H9 (cell line): ENCODE results near the gene GMPPB. TPM values are rescaled to one million over a fixed set of nuclear protein-coding genes. Genes with fewer than 3 reads are reported as not detected.

Source experiments
- DNase-seq: peaks from one replicate; pipeline ENCODE4 v3.0.0-alpha.2; 2017
- H2AFZ ChIP-seq: one replicate; pipeline ENCODE4 v1.6.1; 2013; ENCODE audit warnings: mild to moderate bottlenecking, low read length, control low read depth, moderate library complexity
- H2AK5ac ChIP-seq: 2 replicates; pipeline ENCODE4 v1.6.1; 2013; ENCODE audit warnings: low read length, control low read depth, mixed read lengths; ENCODE audit not compliant: insufficient read length
- H2BK120ac ChIP-seq: one replicate; pipeline ENCODE4 v1.6.1; 2013; ENCODE audit warnings: low read depth, mild to moderate bottlenecking, low read length, control low read depth, inconsistent platforms; ENCODE audit not compliant: poor library complexity, severe bottlenecking
- H2BK12ac ChIP-seq: 2 replicates; pipeline ENCODE4 v1.6.1; 2013; ENCODE audit warnings: low read length, control low read depth, mixed read lengths, low read depth; ENCODE audit not compliant: insufficient read length
- H2BK15ac ChIP-seq: 2 replicates; pipeline ENCODE4 v1.6.1; 2013; ENCODE audit warnings: low read depth, low read length, control low read depth
- H2BK20ac ChIP-seq: one replicate; pipeline ENCODE4 v1.6.1; 2013; ENCODE audit warnings: low read depth, mild to moderate bottlenecking, low read length, control low read depth, inconsistent platforms; ENCODE audit not compliant: poor library complexity, severe bottlenecking
- H2BK5ac ChIP-seq: 2 replicates; pipeline ENCODE4 v1.6.1; 2013; ENCODE audit warnings: low read length, control low read depth, mixed read lengths; ENCODE audit not compliant: insufficient read length
- H3K14ac ChIP-seq: 2 replicates; pipeline ENCODE4 v1.6.1; 2013; ENCODE audit warnings: low read length, control low read depth; ENCODE audit not compliant: insufficient read depth
- H3K18ac ChIP-seq: 2 replicates; pipeline ENCODE4 v1.6.1; 2013; ENCODE audit warnings: low read depth, mild to moderate bottlenecking, mixed read lengths, low read length, control low read depth; ENCODE audit not compliant: insufficient read length
- H3K23ac ChIP-seq: 2 replicates; pipeline ENCODE4 v1.6.1; 2013; ENCODE audit warnings: low read length, control low read depth, mixed read lengths, low read depth; ENCODE audit not compliant: insufficient read length
- H3K23me2 ChIP-seq: 2 replicates; pipeline ENCODE4 v1.6.1; 2013; ENCODE audit warnings: low read depth, mild to moderate bottlenecking, mixed read lengths, low read length, control low read depth; ENCODE audit not compliant: insufficient read length, poor library complexity, severe bottlenecking
- H3K27ac ChIP-seq: 2 replicates; pipeline ENCODE4 v1.5.1; 2013; ENCODE audit warnings: low read length, control low read depth, mixed read lengths, low read depth; ENCODE audit not compliant: insufficient read length
- H3K27me3 ChIP-seq: 2 replicates; pipeline ENCODE4 v1.6.1; 2013; ENCODE audit warnings: low read length, control low read depth, inconsistent platforms; ENCODE audit not compliant: insufficient read depth
- H3K4ac ChIP-seq: 2 replicates; pipeline ENCODE4 v1.6.1; 2013; ENCODE audit warnings: low read depth, mild to moderate bottlenecking, control low read depth, inconsistent platforms, low read length, moderate library complexity
- H3K4me1 ChIP-seq: 2 replicates; pipeline ENCODE4 v1.6.1; 2013; ENCODE audit warnings: low read length, control low read depth, inconsistent platforms; ENCODE audit not compliant: insufficient read depth
- H3K4me2 ChIP-seq: 2 replicates; pipeline ENCODE4 v1.6.1; 2013; ENCODE audit warnings: low read length, control low read depth, mixed read lengths; ENCODE audit not compliant: insufficient read length, insufficient read depth
- H3K56ac ChIP-seq: 2 replicates; pipeline ENCODE4 v1.6.1; 2013; ENCODE audit warnings: low read depth, mild to moderate bottlenecking, mixed read lengths, low read length, control low read depth; ENCODE audit not compliant: insufficient read length
- H3K79me1 ChIP-seq: 2 replicates; pipeline ENCODE4 v1.6.1; 2013; ENCODE audit warnings: low read depth, mild to moderate bottlenecking, moderate library complexity, low read length, control low read depth, inconsistent platforms; ENCODE audit not compliant: insufficient read depth, poor library complexity, severe bottlenecking
- H3K79me2 ChIP-seq: 2 replicates; pipeline ENCODE4 v1.6.1; 2013; ENCODE audit warnings: low read length, control low read depth, inconsistent platforms; ENCODE audit not compliant: insufficient read depth
- H3K9ac ChIP-seq: 2 replicates; pipeline ENCODE4 v1.6.1; 2013; ENCODE audit warnings: low read length, control low read depth, mixed read lengths; ENCODE audit not compliant: insufficient read length; ENCODE audit errors: extremely low read depth
- H3K9me3 ChIP-seq: one replicate; pipeline ENCODE4 v1.6.1; 2013; ENCODE audit warnings: low read depth, low read length, inconsistent platforms; ENCODE audit not compliant: control insufficient read depth
- H3T11ph ChIP-seq: one replicate; pipeline ENCODE4 v1.6.1; 2013; ENCODE audit warnings: mild to moderate bottlenecking, low read length, control low read depth, inconsistent platforms
- H4K20me1 ChIP-seq: one replicate; pipeline ENCODE4 v1.6.1; 2013; ENCODE audit not compliant: control insufficient read depth, insufficient read length, insufficient read depth
- H4K5ac ChIP-seq: 2 replicates; pipeline ENCODE4 v1.6.1; 2013; ENCODE audit warnings: low read depth, mild to moderate bottlenecking, mixed read lengths, low read length, control low read depth; ENCODE audit not compliant: insufficient read length
- H4K8ac ChIP-seq: replicated peaks from 2 replicates; pipeline ENCODE4 v1.6.1; 2013; ENCODE audit warnings: low read length, control low read depth, mixed read lengths, low read depth; ENCODE audit not compliant: insufficient read length
- H4K91ac ChIP-seq: 2 replicates; pipeline ENCODE4 v1.6.1; 2013; ENCODE audit warnings: low read depth, mild to moderate bottlenecking, moderate library complexity, mixed read lengths, low read length, control low read depth; ENCODE audit not compliant: insufficient read length
- H3K27ac Mint-ChIP-seq, 3 experiments: 2 replicates in 2 of 3; 3 replicates in 1 of 3; pipeline ENCODE4 v1.8.0; 2020 to 2021; ENCODE audit warnings: mixed read lengths in 3 of 3, mild to moderate bottlenecking in 1 of 3, moderate library complexity in 1 of 3
- H3K27me3 Mint-ChIP-seq: 2 replicates; pipeline ENCODE4 v1.8.0; 2021; ENCODE audit warnings: low read depth, mild to moderate bottlenecking, moderate library complexity, mixed read lengths
- H3K36me3 Mint-ChIP-seq, 3 experiments: 2 replicates in 2 of 3; 3 replicates in 1 of 3; pipeline ENCODE4 v1.8.0; 2020 to 2021; ENCODE audit warnings: low read depth in 3 of 3, mixed read lengths in 3 of 3; ENCODE audit not compliant: insufficient read depth in 1 of 3
- H3K4me1 Mint-ChIP-seq, 2 experiments: 2 replicates each; pipeline ENCODE4 v1.8.0; 2020; ENCODE audit warnings: mixed read lengths in 2 of 2
- H3K4me3 Mint-ChIP-seq, 2 experiments: 2 replicates in 1 of 2; 3 replicates in 1 of 2; pipeline ENCODE4 v1.8.0; 2020 to 2021; ENCODE audit warnings: mild to moderate bottlenecking in 2 of 2, mixed read lengths in 2 of 2, moderate library complexity in 1 of 2
- H3K9me3 Mint-ChIP-seq, 2 experiments: 2 replicates in 1 of 2; 3 replicates in 1 of 2; pipeline ENCODE4 v1.8.0; 2020; ENCODE audit warnings: mild to moderate bottlenecking in 2 of 2, mixed read lengths in 2 of 2, moderate library complexity in 1 of 2
- WGBS: extraction: QIAGEN DNeasy Blood & Tissue Kit; methylation state at CpG from one replicate; pipeline ENCODE4 v1.1.7; 2013; ENCODE audit warnings: missing lambda C conversion rate, low lambda C conversion rate, mixed read lengths; ENCODE audit not compliant: insufficient read length; ENCODE audit errors: extremely low coverage; 5-methylcytosine and 5-hydroxymethylcytosine counted together
- total RNA-seq: library from RNA; stranded (reverse); gene quantifications from 2 replicates; pipeline ENCODE4 v1.2.1, GENCODE V29; 2021
- TF ChIP-seq, protein P1 (sequence below): fragments of 200-600 bp; sonication (generic); conservative IDR thresholded peaks from 3 replicates; pipeline ENCODE4 v1.8.0; 2021; ENCODE audit warnings: antibody characterized with exemption, mild to moderate bottlenecking

Gene GMPPB
- total RNA-seq, 1 experiment from 2014 or later: 31.1 TPM

DNA sequence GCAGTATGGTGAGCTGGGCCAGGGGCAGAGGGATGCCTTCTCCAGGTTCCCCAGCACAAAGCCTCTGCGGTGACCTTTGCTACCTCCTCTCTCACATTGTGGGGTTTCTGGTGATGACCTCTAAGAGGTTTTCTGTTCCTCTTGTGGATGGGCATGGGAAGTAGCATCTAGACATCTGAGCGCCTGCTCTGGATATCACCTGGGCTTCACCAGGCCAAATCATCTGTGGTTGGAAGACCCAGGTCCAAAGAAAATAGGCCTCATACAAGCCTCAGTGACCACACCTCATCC lies 42.6 kb downstream of the GMPPB start:
- Mint-ChIP-seq H3K9me3 (no peaks in the 10 kb centered on the region), H3K4me1 (peaks cover 4% of the 10 kb centered on the region in 2 experiments), H3K36me3 (peaks cover 33 to 73% (median 66%) of the 10 kb centered on the region in 3 experiments; a peak in 6 of 7 replicates), H3K4me3 (no peak overlapping the region), H3K27me3 (no peaks in the 10 kb centered on the region), H3K27ac (no peak overlapping the region)
- Histone ChIP-seq H3K9ac (no peak overlapping the region), H3K56ac (no peak overlapping the region), H3K9me3 (no peaks in the 10 kb centered on the region), H3K79me1 (no peaks in the 10 kb centered on the region), H3K18ac (no peak overlapping the region), H2BK20ac (no peak overlapping the region), H3K4ac (no peak overlapping the region), H4K8ac (no peak overlapping the region), H4K91ac (no peak overlapping the region), H3K4me1 (no peaks in the 10 kb centered on the region), H2BK5ac (no peak overlapping the region), H2BK15ac (no peak overlapping the region), H3T11ph (no peak overlapping the region), H3K27ac (no peak overlapping the region), H2AK5ac (no peak overlapping the region), H4K20me1 (no peaks in the 10 kb centered on the region), H2BK120ac (no peak overlapping the region), H3K23me2 (no peaks in the 10 kb centered on the region), H2BK12ac (no peak overlapping the region), H3K4me2 (no peak overlapping the region), H4K5ac (no peak overlapping the region), H3K14ac (no peak overlapping the region), H2AFZ (no peak overlapping the region), H3K23ac (no peak overlapping the region), H3K79me2 (no peaks in the 10 kb centered on the region), H3K27me3 (no peaks in the 10 kb centered on the region)
- TF ChIP-seq, protein P1, sequence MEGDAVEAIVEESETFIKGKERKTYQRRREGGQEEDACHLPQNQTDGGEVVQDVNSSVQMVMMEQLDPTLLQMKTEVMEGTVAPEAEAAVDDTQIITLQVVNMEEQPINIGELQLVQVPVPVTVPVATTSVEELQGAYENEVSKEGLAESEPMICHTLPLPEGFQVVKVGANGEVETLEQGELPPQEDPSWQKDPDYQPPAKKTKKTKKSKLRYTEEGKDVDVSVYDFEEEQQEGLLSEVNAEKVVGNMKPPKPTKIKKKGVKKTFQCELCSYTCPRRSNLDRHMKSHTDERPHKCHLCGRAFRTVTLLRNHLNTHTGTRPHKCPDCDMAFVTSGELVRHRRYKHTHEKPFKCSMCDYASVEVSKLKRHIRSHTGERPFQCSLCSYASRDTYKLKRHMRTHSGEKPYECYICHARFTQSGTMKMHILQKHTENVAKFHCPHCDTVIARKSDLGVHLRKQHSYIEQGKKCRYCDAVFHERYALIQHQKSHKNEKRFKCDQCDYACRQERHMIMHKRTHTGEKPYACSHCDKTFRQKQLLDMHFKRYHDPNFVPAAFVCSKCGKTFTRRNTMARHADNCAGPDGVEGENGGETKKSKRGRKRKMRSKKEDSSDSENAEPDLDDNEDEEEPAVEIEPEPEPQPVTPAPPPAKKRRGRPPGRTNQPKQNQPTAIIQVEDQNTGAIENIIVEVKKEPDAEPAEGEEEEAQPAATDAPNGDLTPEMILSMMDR: no peak
- no CpG with 5 or more reads among the region's 2 CpGs for WGBS
- DNase-seq: no peak
